SK-N-SH treated with all-trans-retinoic acid at 6 μM for 48 hours (cell line): Measurements from ENCODE around the gene AEN.

Experiments used
- ATAC-seq: fragments of 200-7000 bp; cut with Tn5 transposase; 3 replicates; pipeline ENCODE4 v1.9.1; 2020; ENCODE audit warnings: mild to moderate bottlenecking, moderate library complexity
- ARNTL ChIP-seq: fragments of 450-650 bp; formaldehyde crosslinking; IDR thresholded peaks from 2 replicates; pipeline ENCODE4 v1.5.0; 2020; ENCODE audit warnings: low read depth, mild to moderate bottlenecking, moderate library complexity, borderline replicate concordance
- BACH2 ChIP-seq: fragments of 250-450 bp; sonication (Bioruptor Pico); IDR thresholded peaks from 2 replicates; pipeline ENCODE4 v1.9.0; 2021; ENCODE audit warnings: mild to moderate bottlenecking, borderline replicate concordance
- CREB5 ChIP-seq: fragments of 250-450 bp; sonication (Bioruptor Pico); IDR thresholded peaks from 2 replicates; pipeline ENCODE4 v1.5.1; 2020; ENCODE audit warnings: low read depth, mild to moderate bottlenecking, moderate library complexity
- CSDC2 ChIP-seq: fragments of 250-450 bp; sonication (Bioruptor Pico); IDR thresholded peaks from 2 replicates; pipeline ENCODE4 v1.5.0; 2020; ENCODE audit warnings: mild to moderate bottlenecking, moderate library complexity
- CSRNP3 ChIP-seq: fragments of 250-450 bp; sonication (Bioruptor Pico); IDR thresholded peaks from 2 replicates; pipeline ENCODE4 v1.5.1; 2021; ENCODE audit warnings: mild to moderate bottlenecking, moderate library complexity
- ESRRG ChIP-seq: fragments of 250-450 bp; sonication (Bioruptor Pico); IDR thresholded peaks from 2 replicates; pipeline ENCODE4 v1.6.1; 2021; ENCODE audit warnings: mild to moderate bottlenecking
- GLIS3 ChIP-seq: fragments of 250-450 bp; sonication (Bioruptor Pico); IDR thresholded peaks from 2 replicates; pipeline ENCODE4 v1.5.0; 2020; ENCODE audit warnings: mild to moderate bottlenecking, moderate library complexity
- ISL1 ChIP-seq: fragments of 250-450 bp; sonication (Bioruptor Pico); IDR thresholded peaks from 2 replicates; pipeline ENCODE4 v2.1.2; 2022; ENCODE audit warnings: mild to moderate bottlenecking, moderate library complexity
- OSR1 ChIP-seq: fragments of 250-450 bp; sonication (Bioruptor Pico); IDR thresholded peaks from 2 replicates; pipeline ENCODE4 v1.8.0; 2022; ENCODE audit warnings: moderate library complexity, mild to moderate bottlenecking, inconsistent platforms
- PATZ1 ChIP-seq: fragments of 250-450 bp; sonication (Bioruptor Pico); IDR thresholded peaks from 2 replicates; pipeline ENCODE4 v1.8.0; 2020; ENCODE audit warnings: mild to moderate bottlenecking, moderate library complexity, borderline replicate concordance
- POU6F1 ChIP-seq: fragments of 250-450 bp; sonication (Bioruptor Pico); IDR thresholded peaks from 2 replicates; pipeline ENCODE4 v1.8.0; 2021; ENCODE audit warnings: low read depth, mild to moderate bottlenecking, moderate library complexity, borderline replicate concordance
- PPARA ChIP-seq: fragments of 250-450 bp; sonication (Bioruptor Pico); IDR thresholded peaks from 2 replicates; pipeline ENCODE4 v1.5.0; 2020; ENCODE audit warnings: mild to moderate bottlenecking, borderline replicate concordance
- RARB ChIP-seq: fragments of 250-450 bp; sonication (Bioruptor Pico); IDR thresholded peaks from 2 replicates; pipeline ENCODE4 v1.8.0; 2021; ENCODE audit warnings: mild to moderate bottlenecking, moderate library complexity
- SNAI2 ChIP-seq: fragments of 250-450 bp; sonication (Bioruptor Pico); IDR thresholded peaks from 2 replicates; pipeline ENCODE4 v1.5.0; 2020; ENCODE audit warnings: mild to moderate bottlenecking, moderate library complexity
- TCF4 ChIP-seq: fragments of 250-450 bp; sonication (Bioruptor Pico); IDR thresholded peaks from 2 replicates; pipeline ENCODE4 v1.8.0; 2021; ENCODE audit warnings: mild to moderate bottlenecking, moderate library complexity, borderline replicate concordance
- TOX ChIP-seq: fragments of 250-450 bp; sonication (Bioruptor Pico); IDR thresholded peaks from 2 replicates; pipeline ENCODE4 v1.8.0; 2021; ENCODE audit warnings: mild to moderate bottlenecking, moderate library complexity, borderline replicate concordance
- TSHZ2 ChIP-seq: fragments of 250-450 bp; sonication (Bioruptor Pico); IDR thresholded peaks from 2 replicates; pipeline ENCODE4 v1.5.0; 2020; ENCODE audit warnings: mild to moderate bottlenecking, moderate library complexity
- ZC3H10 ChIP-seq: fragments of 250-450 bp; sonication (Bioruptor Pico); IDR thresholded peaks from 2 replicates; pipeline ENCODE4 v1.5.1; 2021; ENCODE audit warnings: mild to moderate bottlenecking, moderate library complexity
- ZFP3 ChIP-seq: fragments of 250-450 bp; sonication (Bioruptor Pico); IDR thresholded peaks from 2 replicates; pipeline ENCODE4 v1.5.0; 2020; ENCODE audit warnings: mild to moderate bottlenecking, moderate library complexity
- ZFP30 ChIP-seq: fragments of 450-650 bp; formaldehyde crosslinking; IDR thresholded peaks from 2 replicates; pipeline ENCODE4 v1.5.0; 2022; ENCODE audit warnings: mild to moderate bottlenecking, moderate library complexity
- ZNF565 ChIP-seq: fragments of 450-650 bp; formaldehyde crosslinking; conservative IDR thresholded peaks from 2 replicates; pipeline ENCODE4 v1.5.0; 2020; ENCODE audit warnings: low read depth, mild to moderate bottlenecking, moderate library complexity
- ZNF70 ChIP-seq: fragments of 450-650 bp; formaldehyde crosslinking; IDR thresholded peaks from 2 replicates; pipeline ENCODE4 v1.5.0; 2020; ENCODE audit warnings: mild to moderate bottlenecking, moderate library complexity
- ZNF8 ChIP-seq: fragments of 450-650 bp; formaldehyde crosslinking; IDR thresholded peaks from 2 replicates; pipeline ENCODE4 v1.5.0; 2020; ENCODE audit warnings: mild to moderate bottlenecking, moderate library complexity

The AEN gene

GRCh38 chr15:88644741-88645140, 23.6 kb downstream of the AEN start:
- no peak for TF ChIP-seq RARB (CRISPR knock-in tag)
- no peak for TF ChIP-seq PATZ1 (CRISPR knock-in tag)
- TF ChIP-seq PPARA: no peak
- TF ChIP-seq SNAI2: no peak
- TF ChIP-seq ZNF565 (CRISPR knock-in tag): no peak

GRCh38 chr15:88645171-88646087, 24.3 kb downstream of the AEN start:
- no peak for ATAC-seq
- TF ChIP-seq TSHZ2 (CRISPR knock-in tag) (no peak), ZC3H10 (CRISPR knock-in tag) (no peak), POU6F1 (CRISPR knock-in tag) (no peak), RARB (CRISPR knock-in tag) (no peak), TOX (CRISPR knock-in tag) (no peak), ESRRG (CRISPR knock-in tag) (no peak), OSR1 (CRISPR knock-in tag) (no peak), ISL1 (CRISPR knock-in tag) (no peak), CSDC2 (CRISPR knock-in tag) (no peak), ZFP3 (no peak), PATZ1 (CRISPR knock-in tag) (no peak), TCF4 (CRISPR knock-in tag) (no peak), ZNF70 (CRISPR knock-in tag) (no peak), ZFP30 (no peak), ZNF8 (CRISPR knock-in tag) (no peak), BACH2 (no peak), ARNTL (CRISPR knock-in tag) (no peak), GLIS3 (CRISPR knock-in tag) (no peak)

More at GRCh38 chr15:88644741-88645140, 23.6 kb downstream of the AEN start:
- no peak for ATAC-seq

- TF ChIP-seq CREB5 (CRISPR knock-in tag) (no peak), SNAI2 (no peak), GLIS3 (CRISPR knock-in tag) (no peak), POU6F1 (CRISPR knock-in tag) (no peak), CSDC2 (CRISPR knock-in tag) (no peak), TOX (CRISPR knock-in tag) (no peak), CSRNP3 (CRISPR knock-in tag) (no peak), ESRRG (CRISPR knock-in tag) (no peak), ZNF8 (CRISPR knock-in tag) (no peak), ZFP30 (no peak), OSR1 (CRISPR knock-in tag) (no peak), ZNF565 (CRISPR knock-in tag) (no peak), RARB (CRISPR knock-in tag) (no peak), TCF4 (CRISPR knock-in tag) (no peak), ISL1 (CRISPR knock-in tag) (no peak)
These were observed 24.9 kb downstream of the AEN start for GRCh38 chr15:88646088-88646405.

More at GRCh38 chr15:88646088-88646405, 24.9 kb downstream of the AEN start:
- no peak for ATAC-seq
